Measurements from ENCODE around the gene ARID3A.

DNA sequence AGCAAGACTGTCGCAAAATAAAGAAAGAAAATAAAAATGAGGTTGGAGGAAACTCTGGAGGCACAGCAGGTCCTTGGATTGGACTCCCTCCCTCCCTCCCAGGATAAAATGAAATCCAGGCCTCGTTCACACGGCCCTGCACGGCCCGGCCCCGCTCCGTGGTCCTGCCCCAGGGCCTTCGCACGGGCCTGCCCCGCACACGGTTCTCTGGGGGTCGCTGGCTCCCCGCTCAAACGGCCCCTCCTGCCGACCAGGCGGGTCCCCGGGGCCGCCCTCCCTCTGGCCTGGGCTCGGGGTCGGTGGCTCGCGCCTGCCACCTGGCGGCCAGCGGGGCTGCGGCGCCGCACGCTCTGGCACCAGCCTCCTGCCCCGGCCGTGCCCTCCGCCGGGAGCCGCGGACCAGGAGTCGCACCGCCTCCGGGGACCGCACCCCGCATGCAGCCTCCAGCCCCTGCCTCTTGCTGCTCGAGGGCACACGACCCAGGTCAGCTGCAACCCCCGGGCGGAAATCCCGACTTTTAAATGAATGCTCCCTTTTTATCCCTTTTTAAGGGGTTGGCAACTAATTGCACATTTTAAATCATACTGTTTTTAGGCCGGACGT, 56.8 kb downstream of the ARID3A start:
- TF ChIP-seq, protein P1, sequence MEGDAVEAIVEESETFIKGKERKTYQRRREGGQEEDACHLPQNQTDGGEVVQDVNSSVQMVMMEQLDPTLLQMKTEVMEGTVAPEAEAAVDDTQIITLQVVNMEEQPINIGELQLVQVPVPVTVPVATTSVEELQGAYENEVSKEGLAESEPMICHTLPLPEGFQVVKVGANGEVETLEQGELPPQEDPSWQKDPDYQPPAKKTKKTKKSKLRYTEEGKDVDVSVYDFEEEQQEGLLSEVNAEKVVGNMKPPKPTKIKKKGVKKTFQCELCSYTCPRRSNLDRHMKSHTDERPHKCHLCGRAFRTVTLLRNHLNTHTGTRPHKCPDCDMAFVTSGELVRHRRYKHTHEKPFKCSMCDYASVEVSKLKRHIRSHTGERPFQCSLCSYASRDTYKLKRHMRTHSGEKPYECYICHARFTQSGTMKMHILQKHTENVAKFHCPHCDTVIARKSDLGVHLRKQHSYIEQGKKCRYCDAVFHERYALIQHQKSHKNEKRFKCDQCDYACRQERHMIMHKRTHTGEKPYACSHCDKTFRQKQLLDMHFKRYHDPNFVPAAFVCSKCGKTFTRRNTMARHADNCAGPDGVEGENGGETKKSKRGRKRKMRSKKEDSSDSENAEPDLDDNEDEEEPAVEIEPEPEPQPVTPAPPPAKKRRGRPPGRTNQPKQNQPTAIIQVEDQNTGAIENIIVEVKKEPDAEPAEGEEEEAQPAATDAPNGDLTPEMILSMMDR (IDR thresholded peaks at IDR 0.05; ENCODE audit: insufficient read depth, low read length), result peak; percentile 25
- TF ChIP-seq POLR2AphosphoS5 (IDR thresholded peaks at IDR 0.05; ENCODE audit: low read depth), result no peak

All from HL-60 (cell line).